Measurements from ENCODE around the gene ZCCHC14.

ZCCHC14 gene

GRCh38 chr16:87492721-87493607 lies at the start of gene ZCCHC14:
TSS of gene ZCCHC14 (minus strand) at chr16:87493024. CDS start at chr16:87492238, 786 bp downstream.
- DNase-seq, result peak; percentile 99

- DNase-seq, result no peak
These were observed 49.0 kb upstream of the ZCCHC14 start for GRCh38 chr16:87541872-87542234.

GRCh38 chr16:87541147-87541871 lies 48.5 kb upstream of the ZCCHC14 start:
- no peak for DNase-seq

- DNase-seq, result no peak
These were observed 48.0 kb upstream of the ZCCHC14 start for GRCh38 chr16:87540897-87541146.

- DNase-seq, result no peak
These were observed 47.5 kb upstream of the ZCCHC14 start for GRCh38 chr16:87540072-87540896.

- no peak for DNase-seq
These were observed 46.3 kb upstream of the ZCCHC14 start for GRCh38 chr16:87539113-87539512.

GRCh38 chr16:87538594-87538993 lies 45.8 kb upstream of the ZCCHC14 start:
- no peak for DNase-seq

GRCh38 chr16:87538160-87538559 lies 45.3 kb upstream of the ZCCHC14 start:
- no peak for DNase-seq

- no peak for DNase-seq
These were observed 43.9 kb upstream of the ZCCHC14 start for GRCh38 chr16:87536795-87537142.

- no peak for DNase-seq
These were observed 43.3 kb upstream of the ZCCHC14 start for GRCh38 chr16:87535855-87536794.

GRCh38 chr16:87535457-87535854 lies 42.6 kb upstream of the ZCCHC14 start:
- DNase-seq, result no peak

GRCh38 chr16:87534751-87535150 lies 41.9 kb upstream of the ZCCHC14 start:
- DNase-seq, result no peak

- no peak for DNase-seq
These were observed 41.3 kb upstream of the ZCCHC14 start for GRCh38 chr16:87534030-87534653.

GRCh38 chr16:87533061-87533460 lies 40.2 kb upstream of the ZCCHC14 start:
- no peak for DNase-seq

GRCh38 chr16:87531418-87531817 lies 38.6 kb upstream of the ZCCHC14 start:
- no peak for DNase-seq

- DNase-seq, result no peak
These were observed 36.1 kb upstream of the ZCCHC14 start for GRCh38 chr16:87528690-87529579.

- no peak for DNase-seq
These were observed 34.4 kb upstream of the ZCCHC14 start for GRCh38 chr16:87527055-87527724.

- DNase-seq, result no peak
These were observed 33.6 kb upstream of the ZCCHC14 start for GRCh38 chr16:87526238-87526947.

GRCh38 chr16:87525352-87525751 lies 32.5 kb upstream of the ZCCHC14 start:
- no peak for DNase-seq

GRCh38 chr16:87524407-87524806 lies 31.6 kb upstream of the ZCCHC14 start:
- no peak for DNase-seq

Measured in activated gamma-delta T cell treated with Interleukin-2 at 50 U/mL for 16 hours (primary cell).